Gastroesophageal sphincter (tissue), 3 donors: ENCODE results near the gene SPAG7.

Source experiments
- CTCF ChIP-seq, 4 experiments: fragments of 200-600 bp in 2 of 4; fragments of 450-650 bp in 2 of 4; sonication (generic) in 1 of 4; IDR thresholded peaks; one replicate each; pipeline ENCODE4 v1.5.1; 2017 to 2019; ENCODE audit warnings: antibody characterized with exemption in 4 of 4, mild to moderate bottlenecking in 2 of 4, moderate library complexity in 2 of 4
- POLR2A ChIP-seq, 2 donors: fragments of 450-650 bp; IDR thresholded peaks; one replicate each; pipeline ENCODE4 v1.6.1; 2017; ENCODE audit warnings: antibody characterized with exemption in 2 of 2, mild to moderate bottlenecking in 2 of 2, moderate library complexity in 1 of 2
- POLR2AphosphoS5 ChIP-seq: sonication (generic); formaldehyde crosslinking; IDR thresholded peaks from one replicate; pipeline ENCODE4 v1.6.1; 2017; ENCODE audit warnings: antibody characterized with exemption

GRCh38 chr17:4940555-4941318, 26.9 kb downstream of the SPAG7 start:
- TF ChIP-seq CTCF (IDR thresholded peaks at IDR 0.05): no peak
- no peak for TF ChIP-seq POLR2A (IDR thresholded peaks at IDR 0.05)
- no peak for TF ChIP-seq POLR2AphosphoS5
